ENCODE data around the gene ZFYVE21. TPM values are rescaled to one million over a fixed set of nuclear protein-coding genes. Genes with fewer than 3 reads are reported as not detected.

ZFYVE21 gene
- total and polyA plus RNA-seq, 4 donors = 52.2 to 86.2 (median 65.2) TPM

Small RNA genes lying within 50 kb of the gene (small RNA-seq; reads per million reads assigned to genes)
- gene RF00019 (ENCODE audit: low replicate concordance) = not detected

Other genes starting within 250 kb of the ZFYVE21 start
- 100 to 1,000 TPM; 199 to 235 TPM for gene CKB, start 193.0 kb upstream of the ZFYVE21 start, total RNA-seq
- gene CKB, start 193.0 kb upstream of the ZFYVE21 start, polyA plus RNA-seq (ENCODE audit: insufficient read length in 2 of 2) = 1,000 to 10,000 TPM; 1,276 to 1,311 TPM
- gene TRMT61A, start 186.6 kb upstream of the ZFYVE21 start, total RNA-seq = 1 to 10 TPM; 5.3 to 7.9 TPM
- 10 to 100 TPM; 10.7 to 11.7 TPM for gene TRMT61A, start 186.6 kb upstream of the ZFYVE21 start, polyA plus RNA-seq (ENCODE audit: insufficient read length in 2 of 2)
- 10 to 100 TPM; 22.6 to 32.4 TPM for gene BAG5, start 153.2 kb upstream of the ZFYVE21 start, total RNA-seq
- 10 to 100 TPM; 20.5 to 23.6 TPM for gene BAG5, start 153.2 kb upstream of the ZFYVE21 start, polyA plus RNA-seq (ENCODE audit: insufficient read length in 2 of 2)
- 10 to 100 TPM; 33.5 to 43.3 TPM for gene COA8, start 152.8 kb upstream of the ZFYVE21 start, total RNA-seq
- gene COA8, start 152.8 kb upstream of the ZFYVE21 start, polyA plus RNA-seq (ENCODE audit: insufficient read length in 2 of 2) = 10 to 100 TPM; 49.4 to 57.6 TPM
- 100 to 1,000 TPM; 207 to 300 TPM for gene KLC1, start 86.6 kb upstream of the ZFYVE21 start, total RNA-seq
- gene KLC1, start 86.6 kb upstream of the ZFYVE21 start, polyA plus RNA-seq (ENCODE audit: insufficient read length in 2 of 2) = 100 to 1,000 TPM; 503 to 505 TPM
- gene XRCC3, start 359 bp upstream of the ZFYVE21 start, total RNA-seq = 10 to 100 TPM; 10.9 to 14.2 TPM
- 10 to 100 TPM; 13.1 to 20.6 TPM for gene XRCC3, start 359 bp upstream of the ZFYVE21 start, polyA plus RNA-seq (ENCODE audit: insufficient read length in 2 of 2)
- 10 to 100 TPM; 16.6 to 23.5 TPM for gene PPP1R13B, start 131.8 kb downstream of the ZFYVE21 start, total RNA-seq
- 10 to 100 TPM; 29.6 to 46.3 TPM for gene PPP1R13B, start 131.8 kb downstream of the ZFYVE21 start, polyA plus RNA-seq (ENCODE audit: insufficient read length in 2 of 2)
- gene TDRD9, start 212.6 kb downstream of the ZFYVE21 start, total RNA-seq = 1 to 10 TPM; 1.4 to 2.2 TPM
- gene TDRD9, start 212.6 kb downstream of the ZFYVE21 start, polyA plus RNA-seq (ENCODE audit: insufficient read length in 2 of 2) = 1 to 10 TPM; 1.2 to 2.0 TPM
- gene RD3L, start 226.7 kb downstream of the ZFYVE21 start, total RNA-seq = not detected
- gene RD3L, start 226.7 kb downstream of the ZFYVE21 start, polyA plus RNA-seq (ENCODE audit: insufficient read length in 2 of 2) = not detected

Measured in spinal cord (tissue), 4 donors.